ENCODE data around the gene ELFN1.

The ELFN1 gene

GRCh38 chr7:1669954-1670893 is at the start of gene ELFN1:
Gene ELFN1, plus strand, starts transcription at chr7:1670277. Its CDS starts 74,320 bp downstream, at chr7:1744597.
- DNase-seq (ENCODE audit: low spot score): peak; percentile 87

GRCh38 chr7:1620835-1621234 is 49.2 kb upstream of the ELFN1 start:
- DNase-seq (ENCODE audit: low spot score): no peak

GRCh38 chr7:1621718-1622117 is 48.4 kb upstream of the ELFN1 start:
- no peak for DNase-seq (ENCODE audit: low spot score)

GRCh38 chr7:1622441-1622840 is 47.6 kb upstream of the ELFN1 start:
- DNase-seq (ENCODE audit: low spot score): no peak

GRCh38 chr7:1623810-1624209 is 46.3 kb upstream of the ELFN1 start:
- no peak for DNase-seq (ENCODE audit: low spot score)

- DNase-seq (ENCODE audit: low spot score): no peak
Measured at GRCh38 chr7:1624999-1625927, 44.8 kb upstream of the ELFN1 start.

GRCh38 chr7:1626769-1627168 is 43.3 kb upstream of the ELFN1 start:
- DNase-seq (ENCODE audit: low spot score): no peak

- no peak for DNase-seq (ENCODE audit: low spot score)
Measured at GRCh38 chr7:1630700-1631336, 39.3 kb upstream of the ELFN1 start.

- DNase-seq (ENCODE audit: low spot score): no peak
Measured at GRCh38 chr7:1631678-1632077, 38.4 kb upstream of the ELFN1 start.

- no peak for DNase-seq (ENCODE audit: low spot score)
Measured at GRCh38 chr7:1632506-1632905, 37.6 kb upstream of the ELFN1 start.

- DNase-seq (ENCODE audit: low spot score): no peak
Measured at GRCh38 chr7:1632916-1633785, 36.9 kb upstream of the ELFN1 start.

- no peak for DNase-seq (ENCODE audit: low spot score)
Measured at GRCh38 chr7:1635401-1635800, 34.7 kb upstream of the ELFN1 start.

- DNase-seq (ENCODE audit: low spot score): no peak
Measured at GRCh38 chr7:1637155-1637554, 32.9 kb upstream of the ELFN1 start.

- DNase-seq (ENCODE audit: low spot score): no peak
Measured at GRCh38 chr7:1638215-1638661, 31.8 kb upstream of the ELFN1 start.

- no peak for DNase-seq (ENCODE audit: low spot score)
Measured at GRCh38 chr7:1639071-1639470, 31.0 kb upstream of the ELFN1 start.

- no peak for DNase-seq (ENCODE audit: low spot score)
Measured at GRCh38 chr7:1639532-1640175, 30.4 kb upstream of the ELFN1 start.

- no peak for DNase-seq (ENCODE audit: low spot score)
Measured at GRCh38 chr7:1640376-1641172, 29.5 kb upstream of the ELFN1 start.

- DNase-seq (ENCODE audit: low spot score): no peak
Measured at GRCh38 chr7:1641173-1641572, 28.9 kb upstream of the ELFN1 start.

GRCh38 chr7:1641661-1642260 is 28.3 kb upstream of the ELFN1 start:
- no peak for DNase-seq (ENCODE audit: low spot score)
